Measurements from ENCODE around the gene SNX1. TPM values are rescaled to one million over a fixed set of nuclear protein-coding genes. Genes with fewer than 3 reads are reported as not detected.

SNX1 gene
- total and polyA plus RNA-seq, 10 of the 15 experiments (the other 5 are each of a cell fraction or from before 2014, with no cell fraction given) = 17.8 to 115 (median 96.3) TPM

- no peak for ATAC-seq
- H3K27me3 ChIP-seq (replicated peaks in 1 of 2; ENCODE audit: control insufficient read depth in 2 of 2, insufficient read depth in 2 of 2, low read length in 1 of 2) = no peaks in the 10 kb centered on the region
- no peak for TF ChIP-seq MXI1 (IDR thresholded peaks at IDR 0.05; ENCODE audit: low read depth, low read length)
- TF ChIP-seq TAF1 (IDR thresholded peaks at IDR 0.05; ENCODE audit: borderline replicate concordance, low read depth, low read length) = no peak
- no peak for TF ChIP-seq ZNF24 (IDR thresholded peaks at IDR 0.05)
- no peak for TF ChIP-seq MYC (IDR thresholded peaks at IDR 0.05; ENCODE audit: insufficient read depth, insufficient read length, insufficient replicate concordance, low read length, severe bottlenecking)
- TF ChIP-seq RFX5 (IDR thresholded peaks at IDR 0.05; ENCODE audit: low read depth, low read length) = no peak
- TF ChIP-seq CEBPZ (IDR thresholded peaks at IDR 0.05; ENCODE audit: low read depth, low read length) = no peak
- no peak for TF ChIP-seq CREB1 (IDR thresholded peaks at IDR 0.05; ENCODE audit: low read depth)
- TF ChIP-seq SUZ12 (IDR thresholded peaks at IDR 0.05; ENCODE audit: unreplicated experiment) = no peak
- no peak for TF ChIP-seq TBL1XR1 (IDR thresholded peaks at IDR 0.05; ENCODE audit: low read depth, low read length)
- no peak for TF ChIP-seq CUX1 (IDR thresholded peaks at IDR 0.05; ENCODE audit: insufficient replicate concordance, low read depth, low read length)
- no peak for TF ChIP-seq MTA3 (IDR thresholded peaks at IDR 0.05; ENCODE audit: borderline replicate concordance, low read length)
- TF ChIP-seq ZBTB33 (IDR thresholded peaks at IDR 0.05) = no peak
- no peak for TF ChIP-seq BMI1 (IDR thresholded peaks at IDR 0.05; ENCODE audit: borderline replicate concordance)
- TF ChIP-seq ETV6 (conservative IDR thresholded peaks at IDR 0.05 in 1 of 2, IDR thresholded peaks at IDR 0.05 in 1 of 2; ENCODE audit: borderline replicate concordance in 1 of 2, low read depth in 1 of 2) = no peak
- in situ Hi-C loops (cut with MboI) (no loop called here), intact Hi-C loops (cut with micrococcal nuclease; ENCODE audit: unreplicated experiment) (no loop called here)
- no peak overlapping the region for H2AFZ ChIP-seq (ENCODE audit: control insufficient read depth, low read depth, low read length)
- H3K36me3 ChIP-seq (ENCODE audit: control insufficient read depth in 2 of 2, insufficient read depth in 2 of 2, low read length in 1 of 2) = no peaks in the 10 kb centered on the region
- H3K4me2 ChIP-seq (ENCODE audit: control insufficient read depth, insufficient read depth) = no peak overlapping the region
- BruUV-seq (replicated peaks) = no TSS peak
- RAD21 ChIA-PET (ENCODE audit: unreplicated experiment) = no interaction called here
- FAIRE-seq = no peak
- no peak overlapping the region for H3K9ac ChIP-seq (ENCODE audit: control insufficient read depth, insufficient read depth, low read length)
- no peak overlapping the region for H3K27ac ChIP-seq (ENCODE audit: control insufficient read depth, insufficient read depth)
- H3K4me3 ChIP-seq = no peak overlapping the region
- POLR2A ChIA-PET = no interaction called here
- SMC1A ChIA-PET (ENCODE audit: uncharacterized antibody, unreplicated experiment) = interaction anchor here (1.8 to 8.8 kb wide), 2 partner anchors 13 to 309 kb away, joined by 6 to 79 read pairs; partner anchors contain the start of gene DAPK2
- DNase-seq (ENCODE audit: low read depth, low spot score) = no peak
- CTCF ChIA-PET = interaction anchor here (1.2 to 3.9 kb wide), 2 partner anchors 10 to 14 kb away, joined by 3 to 30 read pairs; partner anchors contain the start of gene DAPK2
- no peaks in the 10 kb centered on the region for H4K20me1 ChIP-seq (ENCODE audit: control insufficient read depth, insufficient read depth)
- H3K79me2 ChIP-seq (ENCODE audit: control insufficient read depth, insufficient read depth, low read length) = no peaks in the 10 kb centered on the region
- H3K4me1 ChIP-seq (ENCODE audit: control insufficient read depth, insufficient read depth, low read length) = no peaks in the 10 kb centered on the region
- WGBS (ENCODE audit: insufficient coverage, insufficient replicate concordance, low lambda C conversion rate, missing lambda C conversion rate) = 96% methylated on average over 18 of the region's 29 CpGs
- H3K9me3 ChIP-seq (replicated peaks; ENCODE audit: control insufficient read depth, insufficient read depth, low read length) = no peaks in the 10 kb centered on the region
Measured at GRCh38 chr15:64060716-64061115, 35.1 kb upstream of the SNX1 start.

Data from GM12878 (cell line).